IMR-90 (cell line): ENCODE measurements around the gene PIH1D1.

Source experiments
- CTCF ChIP-seq: conservative IDR thresholded peaks from 2 replicates; pipeline ENCODE4 v1.5.1; 2012; ENCODE audit warnings: mild to moderate bottlenecking, low read depth, low read length, improper control_type of control experiment
- POLR2A ChIP-seq: IDR thresholded peaks from 2 replicates; pipeline ENCODE4 v1.6.1; 2012; ENCODE audit warnings: mild to moderate bottlenecking, low read depth, low read length
- USF2 ChIP-seq: fragments of 150-350 bp; IDR thresholded peaks from 2 replicates; pipeline ENCODE4 v1.6.1; 2017; ENCODE audit warnings: mild to moderate bottlenecking, antibody characterized with exemption, low read length, low read depth

GRCh38 chr19:49413348-49413747 is 38.3 kb downstream of the PIH1D1 start:
- TF ChIP-seq CTCF (no peak), POLR2A (no peak), USF2 (no peak)
